CD14-positive monocyte (primary cell): ENCODE measurements around the gene PAMR1. TPM values are rescaled to one million over a fixed set of nuclear protein-coding genes. Genes with fewer than 3 reads are reported as not detected.
A peak's percentile ranks its signal among the peaks of the same experiment; 100 is the strongest.

Source experiments
- DNase-seq, 3 donors: peaks; one replicate each; pipeline ENCODE4 v3.0.0-alpha.2; 2011 to 2022
- H2AFZ ChIP-seq: 2 replicates; pipeline ENCODE4 v1.6.0; 2012; ENCODE audit warnings: mild to moderate bottlenecking, low read depth, low read length, inconsistent platforms; ENCODE audit not compliant: insufficient read depth, poor library complexity, severe bottlenecking
- H3K27ac ChIP-seq, 2 donors: 1 replicate in 1 of 2; 2 replicates in 1 of 2; pipeline ENCODE4 v1.5.1; 2012 to 2013; ENCODE audit warnings: low read length in 2 of 2, control low read depth in 1 of 2, inconsistent platforms in 1 of 2, low read depth in 1 of 2, mild to moderate bottlenecking in 1 of 2
- H3K27me3 ChIP-seq, 2 donors: one replicate each; pipeline versions ENCODE4 v1.6.0 to v1.6.1; 2011 to 2013; ENCODE audit warnings: low read length in 2 of 2; ENCODE audit not compliant: control insufficient read depth in 2 of 2, insufficient read depth in 2 of 2
- H3K36me3 ChIP-seq, 2 donors: replicated peaks in 1 of 2; 1 replicate in 1 of 2; 2 replicates in 1 of 2; pipeline versions ENCODE4 v1.5.1 to v1.6.1; 2012 to 2013; ENCODE audit warnings: low read length in 2 of 2, control low read depth in 1 of 2, inconsistent platforms in 1 of 2, mild to moderate bottlenecking in 1 of 2; ENCODE audit not compliant: insufficient read depth in 2 of 2, control insufficient read depth in 1 of 2
- H3K4me1 ChIP-seq, 2 donors: 1 replicate in 1 of 2; 2 replicates in 1 of 2; pipeline versions ENCODE4 v1.5.1 to v1.6.1; 2012 to 2013; ENCODE audit warnings: low read length in 2 of 2, control low read depth in 1 of 2, inconsistent platforms in 1 of 2, mild to moderate bottlenecking in 1 of 2, moderate library complexity in 1 of 2; ENCODE audit not compliant: insufficient read depth in 2 of 2, control insufficient read depth in 1 of 2
- H3K4me2 ChIP-seq: replicated peaks from 2 replicates; pipeline ENCODE3; 2012; ENCODE audit warnings: low read length, moderate library complexity, mild to moderate bottlenecking; ENCODE audit not compliant: poor library complexity, severe bottlenecking; ENCODE audit errors: extremely low read depth
- H3K4me3 ChIP-seq, 3 experiments: fragments of 200-600 bp in 1 of 3; sonication (generic) in 1 of 3; replicated peaks in 1 of 3; 1 replicate in 2 of 3; 2 replicates in 1 of 3; pipeline ENCODE4 v1.5.1; 2011 to 2013; ENCODE audit warnings: low read length in 3 of 3, mild to moderate bottlenecking in 3 of 3, control low read depth in 2 of 3, low read depth in 2 of 3, inconsistent platforms in 1 of 3, moderate library complexity in 1 of 3
- H3K79me2 ChIP-seq: 2 replicates; pipeline ENCODE4 v1.6.0; 2012; ENCODE audit warnings: mild to moderate bottlenecking, control low read depth, inconsistent platforms, low read length, moderate library complexity; ENCODE audit not compliant: insufficient read depth
- H3K9ac ChIP-seq: 2 replicates; pipeline ENCODE4 v1.6.0; 2017; ENCODE audit warnings: low read length, mild to moderate bottlenecking; ENCODE audit not compliant: insufficient read depth, poor library complexity, severe bottlenecking
- H3K9me3 ChIP-seq, 2 donors: replicated peaks in 1 of 2; 1 replicate in 1 of 2; 2 replicates in 1 of 2; pipeline versions ENCODE4 v1.5.1 to v1.6.1; 2012 to 2013; ENCODE audit warnings: low read length in 2 of 2, control low read depth in 1 of 2; ENCODE audit not compliant: control insufficient read depth in 1 of 2, insufficient read depth in 1 of 2
- H4K20me1 ChIP-seq: 2 replicates; pipeline ENCODE4 v1.6.0; 2012; ENCODE audit warnings: mild to moderate bottlenecking, low read length, control low read depth, moderate library complexity; ENCODE audit not compliant: insufficient read depth
- H3K27ac Mint-ChIP-seq, 7 donors: one replicate each; pipeline ENCODE4 v1.8.0; 2020; ENCODE audit warnings: mild to moderate bottlenecking in 7 of 7, mixed read lengths in 7 of 7, moderate library complexity in 6 of 7, inconsistent platforms in 2 of 7
- H3K27me3 Mint-ChIP-seq, 3 donors: one replicate each; pipeline ENCODE4 v1.8.0; 2021 to 2022; ENCODE audit warnings: low read depth in 3 of 3, mild to moderate bottlenecking in 3 of 3, mixed read lengths in 3 of 3, moderate library complexity in 3 of 3, inconsistent platforms in 1 of 3
- H3K36me3 Mint-ChIP-seq, 2 donors: one replicate each; pipeline ENCODE4 v1.8.0; 2020; ENCODE audit warnings: mixed read lengths in 2 of 2, inconsistent platforms in 1 of 2, mild to moderate bottlenecking in 1 of 2
- H3K4me1 Mint-ChIP-seq: one replicate; pipeline ENCODE4 v1.8.0; 2020; ENCODE audit warnings: mild to moderate bottlenecking, mixed read lengths
- H3K4me3 Mint-ChIP-seq, 2 donors: one replicate each; pipeline ENCODE4 v1.8.0; 2020; ENCODE audit warnings: mild to moderate bottlenecking in 2 of 2, mixed read lengths in 2 of 2, moderate library complexity in 1 of 2
- H3K9me3 Mint-ChIP-seq, 7 donors: one replicate each; pipeline ENCODE4 v1.8.0; 2020 to 2022; ENCODE audit warnings: mixed read lengths in 7 of 7, mild to moderate bottlenecking in 6 of 7, moderate library complexity in 6 of 7, inconsistent platforms in 2 of 7
- WGBS: methylation state at CpG from one replicate; pipeline ENCODE4 v1.1.5; 2013; ENCODE audit warnings: missing lambda C conversion rate; ENCODE audit not compliant: insufficient coverage; 5-methylcytosine and 5-hydroxymethylcytosine counted together
- intact Hi-C, 2 donors: fragments of 100-400 bp; cut with micrococcal nuclease; formaldehyde crosslinking; loops; one replicate each; pipeline versions ENCODE4 v1.15.0 to v1.15.1; 2023
- polyA plus RNA-seq, 3 donors: library from polyadenylated mRNA; depleted of rRNA in 1 of 3; unstranded in 2 of 3; stranded (reverse) in 1 of 3; fragments of 300-500 nt in 2 of 3; fragments of >200 nt in 1 of 3; fragmentation: Illumina TruSeq in 2 of 3; gene quantifications; 1 replicate in 2 of 3; 2 replicates in 1 of 3; pipeline ENCODE4 v1.2.3, GENCODE V29; 2012 to 2021
- TF ChIP-seq, protein P1 (sequence below): fragments of 200-600 bp; IDR thresholded peaks from one replicate; pipeline ENCODE4 v1.8.0; 2022; ENCODE audit warnings: antibody characterized with exemption, mild to moderate bottlenecking

Gene PAMR1
- polyA plus RNA-seq, 3 donors: not detected

GRCh38 chr11:35486446-35486845 lies 39.0 kb downstream of the PAMR1 start:
- TF ChIP-seq, protein P1, sequence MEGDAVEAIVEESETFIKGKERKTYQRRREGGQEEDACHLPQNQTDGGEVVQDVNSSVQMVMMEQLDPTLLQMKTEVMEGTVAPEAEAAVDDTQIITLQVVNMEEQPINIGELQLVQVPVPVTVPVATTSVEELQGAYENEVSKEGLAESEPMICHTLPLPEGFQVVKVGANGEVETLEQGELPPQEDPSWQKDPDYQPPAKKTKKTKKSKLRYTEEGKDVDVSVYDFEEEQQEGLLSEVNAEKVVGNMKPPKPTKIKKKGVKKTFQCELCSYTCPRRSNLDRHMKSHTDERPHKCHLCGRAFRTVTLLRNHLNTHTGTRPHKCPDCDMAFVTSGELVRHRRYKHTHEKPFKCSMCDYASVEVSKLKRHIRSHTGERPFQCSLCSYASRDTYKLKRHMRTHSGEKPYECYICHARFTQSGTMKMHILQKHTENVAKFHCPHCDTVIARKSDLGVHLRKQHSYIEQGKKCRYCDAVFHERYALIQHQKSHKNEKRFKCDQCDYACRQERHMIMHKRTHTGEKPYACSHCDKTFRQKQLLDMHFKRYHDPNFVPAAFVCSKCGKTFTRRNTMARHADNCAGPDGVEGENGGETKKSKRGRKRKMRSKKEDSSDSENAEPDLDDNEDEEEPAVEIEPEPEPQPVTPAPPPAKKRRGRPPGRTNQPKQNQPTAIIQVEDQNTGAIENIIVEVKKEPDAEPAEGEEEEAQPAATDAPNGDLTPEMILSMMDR: no peak
- Histone ChIP-seq H3K79me2 (no peaks in the 10 kb centered on the region), H3K27ac (no peak overlapping the region), H3K36me3 (no peaks in the 10 kb centered on the region), H4K20me1 (no peaks in the 10 kb centered on the region), H3K27me3 (peaks cover 0 to 9% of the 10 kb centered on the region in 2 donors), H3K9me3 (peaks cover 3 to 5% of the 10 kb centered on the region in 2 donors), H2AFZ (no peak overlapping the region), H3K4me2 (no peak overlapping the region), H3K4me3 (no peak overlapping the region), H3K9ac (no peak overlapping the region), H3K4me1 (no peaks in the 10 kb centered on the region)
- no peak overlapping the region for H3K27ac Mint-ChIP-seq
- intact Hi-C loops: no loop called here
- no peaks in the 10 kb centered on the region for H3K4me1 Mint-ChIP-seq
- no CpG with 5 or more reads among the region's 2 CpGs for WGBS
- H3K36me3 Mint-ChIP-seq: no peaks in the 10 kb centered on the region
- peaks cover 10 to 21% (median 11%) of the 10 kb centered on the region in 3 donors for H3K27me3 Mint-ChIP-seq
- no peak overlapping the region for H3K4me3 Mint-ChIP-seq
- peaks cover 9 to 20% (median 15%) of the 10 kb centered on the region in 7 donors for H3K9me3 Mint-ChIP-seq
- DNase-seq: no peak

DNA sequence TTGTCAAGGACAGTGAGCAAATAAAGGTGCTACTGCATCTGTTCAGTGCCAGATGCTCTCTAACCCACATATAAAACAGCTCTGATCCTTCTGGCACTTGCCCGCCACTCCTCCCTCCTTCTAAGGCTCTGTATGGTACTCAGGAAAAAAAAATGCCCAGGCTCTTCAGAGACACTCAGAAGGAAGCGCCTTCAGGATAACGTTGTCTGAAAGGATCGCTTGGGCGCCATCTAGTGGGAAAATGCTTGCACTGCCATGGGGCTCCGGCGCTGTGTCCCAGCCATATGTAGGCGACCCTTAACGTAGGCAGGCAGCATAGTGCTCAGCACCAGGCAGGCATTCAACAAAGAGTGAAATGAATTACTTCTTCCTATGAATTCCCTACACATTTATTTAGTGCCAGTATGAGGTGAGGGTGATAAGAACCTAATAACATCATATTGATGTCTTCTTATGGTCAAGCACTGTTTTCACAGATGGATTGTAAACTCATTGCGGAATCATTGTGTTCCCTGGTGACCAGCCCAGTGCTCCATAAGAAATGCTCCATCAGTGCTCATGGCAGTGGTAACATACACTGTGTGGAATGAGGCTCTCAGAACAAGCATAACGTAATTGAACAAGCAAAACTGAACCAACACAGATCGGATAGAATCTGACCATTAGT lies 39.6 kb downstream of the PAMR1 start:
- Histone ChIP-seq H3K4me2 (no peak overlapping the region), H3K4me1 (no peaks in the 10 kb centered on the region), H3K27ac (no peak overlapping the region), H4K20me1 (no peaks in the 10 kb centered on the region), H3K27me3 (peaks cover 0 to 8% of the 10 kb centered on the region in 2 donors), H3K9ac (no peak overlapping the region), H3K36me3 (no peaks in the 10 kb centered on the region), H2AFZ (no peak overlapping the region), H3K4me3 (no peak overlapping the region), H3K9me3 (peaks cover 3 to 5% of the 10 kb centered on the region in 2 donors), H3K79me2 (no peaks in the 10 kb centered on the region)
- H3K27me3 Mint-ChIP-seq: peaks cover 10 to 23% (median 14%) of the 10 kb centered on the region in 3 donors
- H3K4me3 Mint-ChIP-seq: no peak overlapping the region
- TF ChIP-seq, protein P1: peak; percentile 96
- no peaks in the 10 kb centered on the region for H3K4me1 Mint-ChIP-seq
- WGBS: 29% methylated on average over 8 of the region's 12 CpGs
- no peaks in the 10 kb centered on the region for H3K36me3 Mint-ChIP-seq
- intact Hi-C loops: no loop called here
- DNase-seq: peak; percentile 24 to 63 (median 56)
- H3K9me3 Mint-ChIP-seq: peaks cover 9 to 23% (median 18%) of the 10 kb centered on the region in 7 donors
- H3K27ac Mint-ChIP-seq: no peak overlapping the region
